NK-92 (cell line): ENCODE data around the gene IFITM5.
"Not testable (repeated sequence)": the region's sequence is repeated elsewhere in the genome, so short reads cannot be mapped to it uniquely, and the experiment has no call there.

Experiments used
- DNase-seq: peaks from one replicate; lab custom pipeline; 2025; ENCODE audit not compliant: unreplicated experiment; lab: John Stamatoyannopoulos, UW

Gene IFITM5

DNA sequence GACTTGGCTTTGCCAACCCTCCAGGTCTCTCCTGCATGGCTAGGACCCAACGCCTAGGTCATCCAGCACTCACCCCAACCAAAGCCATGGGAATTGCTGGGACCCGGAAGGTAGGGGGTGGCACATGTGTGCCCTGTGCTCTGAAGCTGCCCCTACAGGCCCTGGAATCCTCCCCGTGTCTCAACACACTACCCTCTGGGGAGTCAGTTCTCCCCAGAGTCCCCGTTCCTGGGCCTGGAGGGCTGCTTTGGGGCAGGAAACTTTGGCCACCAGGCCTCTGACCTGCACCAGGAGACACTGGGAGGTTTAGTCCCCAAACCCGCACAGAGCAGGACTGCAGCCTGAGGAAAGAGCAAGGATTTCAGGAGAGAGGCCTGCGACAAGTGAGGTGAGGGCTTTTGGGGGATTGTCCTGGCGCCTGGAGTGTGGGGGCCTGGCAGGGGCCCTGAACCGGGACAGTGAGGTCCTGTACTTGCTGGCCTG, 14.0 kb upstream of the IFITM5 start:
- no peak for DNase-seq

DNA sequence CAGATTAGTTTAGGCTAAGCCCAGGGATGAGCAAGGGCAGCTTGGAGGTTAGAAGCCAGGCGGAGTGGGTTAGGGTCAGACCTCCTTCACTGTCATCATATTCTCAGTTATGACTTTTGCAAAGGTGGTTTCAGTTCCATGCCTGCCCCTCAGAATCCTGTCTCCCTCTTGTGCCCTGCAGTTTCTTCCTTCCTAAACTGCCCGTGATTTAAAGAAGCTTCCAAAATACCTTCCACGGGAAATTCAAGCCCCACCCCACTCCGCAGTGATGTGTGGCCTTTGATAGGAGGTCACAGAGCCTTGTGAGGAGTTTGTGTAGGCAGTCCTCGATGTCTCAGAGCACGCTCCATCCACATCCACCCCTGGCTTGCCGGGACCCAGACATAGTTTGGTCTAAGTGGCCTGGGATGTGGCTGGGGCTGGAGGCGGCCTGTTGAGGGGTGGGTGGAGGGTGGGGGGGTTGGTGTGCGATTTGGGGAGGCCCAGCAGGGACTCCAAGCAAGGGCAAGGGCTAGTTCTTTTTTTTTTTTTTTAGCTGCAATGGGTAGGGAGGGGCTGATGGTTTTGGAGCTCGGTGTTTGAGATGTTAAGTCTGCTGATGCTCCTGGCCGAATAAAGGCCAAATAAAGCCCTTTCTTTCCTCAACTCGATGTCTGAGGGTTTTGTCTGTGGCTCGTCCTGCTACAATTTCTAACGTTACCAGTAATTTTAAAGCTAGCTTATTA, 12.9 kb upstream of the IFITM5 start:
- no peak for DNase-seq

DNA sequence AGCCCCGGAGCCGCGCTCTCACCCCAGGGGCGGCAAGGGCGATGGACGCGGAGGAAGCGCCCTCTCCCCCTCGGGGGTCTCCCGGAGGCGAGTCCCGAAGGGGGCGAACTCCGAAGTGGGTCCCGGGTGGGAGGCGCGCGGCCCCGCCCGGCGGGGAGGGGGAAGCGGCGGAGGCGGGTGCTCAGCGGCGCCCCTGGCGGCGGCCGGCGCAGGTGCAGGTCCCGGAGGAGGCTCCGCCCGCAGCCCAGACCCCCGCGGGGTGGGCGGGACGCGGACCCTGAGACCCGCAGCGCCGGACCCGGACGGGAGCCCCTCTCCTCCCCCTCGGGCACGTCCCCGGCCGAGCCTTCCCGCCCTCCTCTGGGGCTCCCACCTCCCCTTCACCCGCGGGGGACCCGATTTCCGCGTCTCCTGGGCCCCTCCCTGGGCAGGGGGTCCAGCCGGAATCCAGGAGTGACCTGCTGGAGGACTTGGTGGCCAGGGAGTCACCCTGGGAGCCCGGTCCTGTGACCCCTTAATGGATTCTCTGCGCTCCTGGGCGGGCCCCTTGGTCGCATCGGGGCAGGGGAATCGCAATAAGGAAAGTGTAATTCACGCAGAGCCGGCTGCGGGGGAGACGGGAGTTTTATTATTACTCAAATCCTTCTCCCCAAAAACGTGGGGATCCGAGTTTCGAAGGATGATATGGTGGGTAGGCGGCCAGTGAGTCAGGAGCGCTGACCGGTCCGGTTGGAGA, 11.9 kb upstream of the IFITM5 start:
- DNase-seq, result not testable (repeated sequence)

DNA sequence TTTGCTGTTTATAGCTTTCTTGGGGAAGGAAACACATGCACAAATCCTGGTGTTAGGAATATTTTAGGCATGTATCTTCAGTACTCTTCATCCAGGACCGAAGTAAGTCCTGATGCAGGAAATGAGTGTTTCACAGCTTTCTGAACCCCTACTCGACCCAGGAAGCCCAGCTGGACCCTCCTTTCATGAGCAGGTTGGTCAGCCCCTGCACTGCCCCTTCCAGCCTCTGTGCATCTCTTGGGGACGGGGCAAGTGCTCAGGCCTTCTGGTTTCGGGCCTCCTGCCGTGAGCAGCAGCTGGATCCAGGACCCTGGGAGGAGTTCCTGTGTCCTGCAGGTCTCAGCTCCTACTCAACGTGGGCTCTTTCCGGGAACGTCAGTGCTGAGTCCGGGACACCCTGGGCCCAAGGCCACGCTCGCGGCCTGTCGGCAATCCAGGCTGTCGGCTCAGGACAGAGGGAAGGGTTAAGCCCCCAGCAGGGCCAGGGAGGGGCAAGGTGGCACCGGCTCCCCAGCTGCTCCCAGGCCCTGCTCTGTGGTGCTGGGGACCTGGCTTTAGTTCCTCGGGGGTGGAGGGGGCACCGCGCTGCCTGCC, 10.8 kb upstream of the IFITM5 start:
- DNase-seq, result not testable (repeated sequence)

DNA sequence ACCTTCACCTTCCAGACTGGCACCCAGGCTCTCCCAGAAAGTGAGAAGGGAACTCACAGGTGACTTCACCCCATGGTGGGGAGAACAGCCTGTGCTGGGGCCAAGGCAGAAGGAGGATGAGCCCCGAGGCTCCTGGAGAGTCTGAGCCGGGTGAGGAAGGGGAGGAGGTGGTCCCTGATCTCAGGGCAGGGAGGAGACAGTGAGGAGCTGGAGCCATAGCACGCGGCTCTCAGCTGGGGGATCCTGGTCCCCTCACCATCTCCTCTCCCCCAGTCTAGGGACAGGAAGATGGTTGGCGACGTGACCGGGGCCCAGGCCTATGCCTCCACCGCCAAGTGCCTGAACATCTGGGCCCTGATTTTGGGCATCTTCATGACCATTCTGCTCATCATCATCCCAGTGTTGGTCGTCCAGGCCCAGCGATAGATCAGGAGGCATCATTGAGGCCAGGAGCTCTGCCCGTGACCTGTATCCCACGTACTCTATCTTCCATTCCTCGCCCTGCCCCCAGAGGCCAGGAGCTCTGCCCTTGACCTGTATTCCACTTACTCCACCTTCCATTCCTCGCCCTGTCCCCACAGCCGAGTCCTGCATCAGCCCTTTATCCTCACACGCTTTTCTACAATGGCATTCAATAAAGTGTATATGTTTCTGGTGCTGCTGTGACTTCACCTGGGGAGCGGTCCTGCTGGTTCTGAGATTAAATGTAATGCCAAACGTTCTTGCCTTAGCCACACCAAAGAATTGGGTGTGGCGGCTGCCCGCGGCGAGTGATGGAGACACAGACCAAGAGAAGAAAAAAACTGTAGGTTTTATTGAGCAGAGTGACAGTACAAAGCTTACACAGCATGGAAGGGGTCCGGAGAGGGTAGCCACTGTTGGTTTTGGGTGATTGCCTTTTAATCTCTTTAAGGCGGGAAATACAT, 9.7 kb upstream of the IFITM5 start:
- DNase-seq, result not testable (repeated sequence)

DNA sequence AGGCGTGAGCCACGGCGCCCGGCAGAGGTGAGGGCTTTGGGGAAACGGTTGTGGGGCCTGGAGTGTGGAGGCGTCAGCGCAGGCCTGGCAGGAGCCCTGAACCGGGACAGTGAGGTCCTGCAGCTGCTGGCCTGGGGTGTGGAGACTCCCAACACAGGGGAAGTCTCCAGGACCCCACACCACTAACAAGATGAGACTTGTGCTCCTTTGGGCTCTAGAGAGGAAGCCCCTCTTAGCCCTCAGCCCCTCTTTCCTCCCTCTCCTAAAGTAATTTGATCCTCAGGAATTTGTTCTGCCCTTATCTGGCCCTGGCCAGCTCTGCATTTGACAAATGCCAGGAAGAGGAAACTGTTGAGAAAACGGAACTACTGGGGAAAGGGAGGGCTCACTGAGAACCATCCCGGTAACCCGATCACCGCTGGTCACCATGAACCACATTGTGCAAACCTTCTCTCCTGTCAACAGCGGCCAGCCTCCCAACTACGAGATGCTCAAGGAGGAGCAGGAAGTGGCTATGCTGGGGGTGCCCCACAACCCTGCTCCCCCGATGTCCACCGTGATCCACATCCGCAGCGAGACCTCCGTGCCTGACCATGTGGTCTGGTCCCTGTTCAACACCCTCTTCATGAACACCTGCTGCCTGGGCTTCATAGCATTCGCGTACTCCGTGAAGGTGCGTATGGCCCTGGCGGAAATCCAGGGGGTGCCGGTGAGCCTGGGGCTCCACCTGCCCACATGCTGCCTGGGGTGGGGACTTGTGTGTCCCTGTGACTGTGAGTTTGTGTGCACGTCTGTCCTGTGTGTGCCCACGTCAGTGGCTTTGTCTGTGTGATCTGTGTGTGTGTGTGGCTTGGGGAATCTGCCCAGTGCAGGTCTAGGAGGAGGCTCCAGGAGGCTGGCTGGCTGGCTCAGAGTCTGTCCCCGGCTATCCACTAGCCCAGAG, 8.7 kb upstream of the IFITM5 start, which contains the start of gene IFITM2:
TSS of gene IFITM2 (plus strand) at position 51 of the 943 bp plus-strand sequence. CDS start at position 428, 377 bp downstream.
- DNase-seq, result not testable (repeated sequence)

DNA sequence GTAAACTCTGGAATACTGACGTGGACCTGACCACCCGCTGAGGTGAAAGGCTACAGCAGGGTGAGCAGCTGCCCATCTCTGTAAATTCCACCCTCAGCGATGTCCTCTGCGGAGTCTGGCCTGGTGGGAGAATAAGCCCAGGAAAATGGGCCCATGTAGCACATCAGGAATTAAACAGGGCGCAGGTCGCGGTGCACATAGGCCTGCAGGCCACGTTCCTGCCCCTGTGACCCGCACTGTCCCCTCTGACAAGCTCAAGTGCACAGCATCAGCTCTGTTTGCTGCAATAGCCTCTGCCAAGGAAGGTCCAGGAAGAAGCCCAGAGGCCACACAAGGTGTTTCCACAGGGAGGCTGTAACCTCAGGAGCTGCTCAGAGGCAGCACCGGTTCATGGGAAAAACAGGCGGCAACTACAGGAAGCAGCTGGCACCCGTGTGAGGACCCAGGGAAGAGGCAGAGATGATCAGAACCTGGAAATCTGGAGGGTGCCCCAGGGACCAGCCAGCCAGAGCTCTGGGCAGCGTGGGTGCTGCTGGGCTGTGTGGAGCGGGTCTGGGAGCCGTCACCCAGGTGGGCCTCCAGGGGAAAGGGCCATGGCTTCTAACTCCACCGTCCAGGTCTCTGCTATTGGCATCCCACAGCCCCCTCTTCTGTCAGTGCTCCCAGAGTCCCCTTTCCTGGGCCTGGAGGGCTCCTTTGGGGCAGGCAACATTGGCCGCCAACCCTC, 7.5 kb upstream of the IFITM5 start:
- DNase-seq, result no peak

DNA sequence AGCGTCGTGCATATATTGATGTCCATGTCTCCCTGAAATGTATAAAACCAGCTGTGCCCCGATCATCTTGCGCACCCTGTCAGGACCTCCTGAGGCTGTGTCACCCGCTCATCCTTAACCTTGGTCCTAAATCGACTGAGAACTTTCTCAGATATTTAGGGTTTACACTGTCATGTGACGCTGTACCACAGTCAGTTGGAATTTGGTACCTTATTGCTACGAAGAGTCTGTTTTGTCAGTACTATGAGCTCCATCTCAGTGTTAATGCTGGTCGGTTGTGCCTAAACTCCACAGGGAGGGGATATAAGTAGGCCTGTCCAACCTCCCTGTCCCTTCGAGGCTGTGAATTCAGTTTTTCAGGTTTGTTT, 6.5 kb upstream of the IFITM5 start:
- DNase-seq, result no peak

DNA sequence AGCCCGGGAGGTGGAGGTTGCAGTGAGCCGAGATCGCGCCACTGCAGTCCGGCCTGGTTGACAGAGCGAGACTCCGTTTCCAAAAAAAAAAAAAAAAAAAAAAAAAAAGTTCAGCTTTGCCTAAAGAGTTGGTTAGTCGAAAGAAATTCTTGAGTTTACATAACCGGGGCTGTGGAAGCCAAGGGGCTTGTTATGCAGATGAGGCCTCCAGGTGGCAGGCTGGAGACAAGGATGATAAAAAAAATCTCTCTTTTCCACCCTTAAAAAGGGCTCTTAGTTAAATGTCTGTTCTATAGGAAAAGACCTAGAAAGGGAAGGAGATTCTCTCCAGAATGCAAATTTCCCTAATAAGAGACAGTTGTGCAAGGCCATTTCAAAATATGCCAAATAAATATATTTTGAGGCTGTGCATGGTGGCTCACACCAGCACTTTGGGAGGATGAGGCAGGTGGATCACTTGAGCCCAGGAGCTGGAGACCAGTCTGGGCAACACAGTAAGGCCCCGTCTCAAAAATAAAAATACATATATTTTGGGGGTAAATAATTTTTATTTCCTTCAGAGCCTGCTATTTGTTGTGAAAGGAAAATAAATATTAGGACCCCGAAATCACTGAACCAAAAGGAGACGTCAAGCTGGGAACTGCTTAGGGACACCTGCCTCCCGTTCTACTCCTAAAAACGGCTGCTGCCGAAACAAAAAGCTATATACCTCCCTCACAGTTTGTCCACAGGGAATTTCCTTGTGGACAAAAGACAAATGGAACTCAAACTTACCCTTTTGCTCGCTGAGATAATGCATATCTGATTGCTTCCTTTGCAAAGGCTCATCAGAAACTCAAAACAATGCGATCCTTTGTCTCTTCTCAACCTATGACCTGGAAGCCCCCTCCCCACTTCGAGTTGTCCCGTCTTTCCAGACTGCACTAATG, 5.9 kb upstream of the IFITM5 start:
- DNase-seq, result no peak

DNA sequence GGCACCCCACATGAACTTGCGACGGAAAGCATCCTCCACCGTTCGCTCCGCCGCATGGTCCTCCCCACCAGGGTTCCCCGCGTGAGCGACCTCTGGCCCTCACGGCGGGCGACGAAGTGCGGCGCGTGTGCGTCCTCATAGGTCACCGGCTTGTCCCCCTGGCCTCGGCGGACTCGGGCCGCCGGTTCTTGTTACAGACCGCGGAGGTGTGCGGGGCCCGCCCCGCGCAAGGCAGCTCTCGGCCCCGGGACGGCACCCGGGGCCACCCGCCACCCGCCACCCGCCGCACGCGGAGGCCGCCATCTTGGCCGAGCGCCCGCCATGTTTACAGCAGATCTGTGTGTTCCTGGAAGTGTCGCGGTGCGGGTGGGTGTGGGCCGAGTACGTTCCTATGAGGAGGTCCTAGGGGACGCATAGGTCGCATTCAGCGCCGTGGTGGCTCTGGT, 4.8 kb upstream of the IFITM5 start:
- no peak for DNase-seq

DNA sequence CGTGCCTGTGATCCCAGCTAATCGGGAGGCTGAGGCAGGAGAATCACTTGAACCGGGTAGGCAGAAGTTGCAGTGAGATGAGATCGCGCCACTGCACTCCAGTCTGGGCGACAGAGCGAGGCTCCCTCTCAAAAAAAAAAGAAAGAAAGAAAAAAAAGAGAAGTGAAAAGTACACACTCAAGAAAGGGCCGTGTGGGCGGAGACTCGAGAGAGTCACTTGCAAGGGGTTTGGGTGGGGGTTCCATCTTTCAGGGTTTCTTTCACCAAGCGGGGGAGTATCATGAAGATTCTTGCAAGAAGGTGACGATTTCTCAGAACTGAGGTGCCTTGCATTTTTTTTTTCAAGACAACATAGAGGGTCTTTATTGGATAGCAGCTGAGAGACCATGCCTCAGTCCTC, 4.0 kb upstream of the IFITM5 start:
- no peak for DNase-seq

DNA sequence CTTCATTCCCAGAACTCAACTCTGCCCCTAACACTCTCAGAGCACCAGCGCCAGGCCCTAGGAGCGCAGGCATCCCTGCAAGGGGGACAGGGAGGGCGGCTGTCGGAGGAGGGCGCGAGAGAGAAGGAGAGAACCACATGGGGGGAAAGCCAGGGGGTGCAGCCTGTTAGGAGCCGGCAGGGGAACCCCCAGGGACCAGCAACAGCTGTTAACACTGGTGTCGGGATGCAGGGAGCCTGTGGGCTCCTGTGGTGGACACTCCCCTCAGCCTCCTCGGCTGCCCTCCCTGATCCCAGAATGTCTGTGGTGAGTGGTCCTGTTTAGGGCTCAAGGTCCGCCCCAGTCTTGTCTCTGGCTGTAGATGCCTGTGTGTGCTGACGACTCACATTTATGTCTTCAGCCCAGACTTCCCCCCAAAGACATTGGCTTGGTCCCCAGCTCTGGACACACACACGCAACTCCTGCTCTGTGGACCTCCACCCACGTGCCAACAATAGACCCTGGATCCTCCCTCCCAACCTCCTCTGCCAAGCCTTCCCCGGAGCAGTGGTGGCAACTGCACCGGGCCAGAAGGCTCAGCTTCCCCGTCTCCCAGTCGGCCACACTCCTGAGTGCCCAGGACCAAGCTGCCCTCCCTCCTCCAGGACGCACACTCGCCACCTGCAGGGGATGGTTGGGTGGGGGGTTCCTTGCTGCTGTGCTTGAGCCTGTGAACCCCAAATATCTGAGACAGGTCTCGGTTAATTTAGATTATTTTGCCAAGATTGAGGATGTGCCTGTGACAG, 817 bp upstream of the IFITM5 start:
- no peak for DNase-seq

DNA sequence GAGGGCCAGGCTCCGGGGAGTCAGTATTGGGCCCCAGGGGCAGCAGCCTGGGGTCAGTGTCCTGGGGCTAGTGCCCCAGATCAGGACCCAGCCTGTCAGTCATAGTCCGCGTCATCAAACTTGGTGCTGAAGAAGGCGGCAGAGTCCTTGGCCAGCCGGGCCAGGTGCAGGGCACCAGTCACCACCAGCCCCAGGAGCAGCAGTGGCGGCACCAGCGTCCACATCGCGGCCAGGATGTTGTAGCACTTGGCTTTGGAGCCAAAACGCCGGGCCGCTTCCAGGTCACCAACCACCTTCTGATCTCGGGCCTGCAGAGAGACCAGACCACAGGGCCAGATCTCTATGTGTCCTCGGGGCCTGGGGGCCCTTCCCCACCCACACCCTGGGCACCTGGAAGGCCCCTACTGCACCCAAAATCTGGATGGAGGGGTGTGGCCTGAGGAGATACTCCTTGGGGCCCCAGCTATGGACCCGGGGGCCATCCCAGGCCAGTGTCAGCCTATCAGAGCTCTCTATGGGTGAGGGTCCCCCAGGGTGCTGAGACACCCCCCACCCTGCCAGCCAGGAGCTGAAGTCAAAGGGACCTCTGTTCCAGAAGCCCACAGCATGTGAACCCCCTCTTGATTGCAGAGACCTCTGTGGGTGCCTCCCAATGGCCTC, 790 bp downstream of the IFITM5 start:
- no peak for DNase-seq

DNA sequence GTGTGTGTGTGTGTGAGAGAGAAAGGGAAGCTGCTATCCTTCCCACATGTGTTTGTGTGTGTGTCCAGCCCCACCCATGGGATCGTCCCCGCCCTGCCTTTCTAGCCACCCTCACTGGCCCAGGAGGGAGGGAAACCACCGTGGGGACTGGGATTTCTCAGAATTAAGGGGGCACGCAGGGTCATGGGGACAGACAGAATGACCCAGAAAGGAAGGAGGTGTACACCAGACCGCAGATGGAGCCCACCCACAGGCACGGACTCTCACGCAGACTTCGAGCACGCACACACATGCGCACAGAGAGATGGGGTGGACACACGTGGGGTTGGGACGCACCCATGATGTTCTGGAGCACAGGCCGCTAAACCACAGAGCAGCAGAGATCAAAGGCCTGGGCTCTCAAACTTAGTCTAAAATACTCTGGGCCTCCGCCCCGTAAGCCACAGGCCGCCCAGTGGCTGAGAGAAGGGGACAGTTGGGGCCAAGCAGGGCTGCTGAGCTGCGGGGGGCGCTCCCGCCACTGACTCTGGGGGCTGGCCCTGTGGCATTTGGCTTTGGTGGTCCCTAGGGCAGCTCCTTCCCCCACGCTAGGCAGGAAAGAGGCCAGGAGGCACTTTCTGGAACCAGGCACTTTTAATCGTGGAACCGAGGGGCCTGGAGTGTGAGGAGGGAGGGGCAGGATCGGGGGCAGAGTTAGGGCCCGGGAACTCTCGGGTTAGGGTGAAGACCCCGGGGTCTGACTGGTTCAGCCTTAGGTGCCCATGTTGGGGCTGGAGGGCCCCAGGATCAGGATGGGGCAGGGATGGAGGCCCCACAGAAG, 1.5 kb downstream of the IFITM5 start:
- DNase-seq, result no peak

DNA sequence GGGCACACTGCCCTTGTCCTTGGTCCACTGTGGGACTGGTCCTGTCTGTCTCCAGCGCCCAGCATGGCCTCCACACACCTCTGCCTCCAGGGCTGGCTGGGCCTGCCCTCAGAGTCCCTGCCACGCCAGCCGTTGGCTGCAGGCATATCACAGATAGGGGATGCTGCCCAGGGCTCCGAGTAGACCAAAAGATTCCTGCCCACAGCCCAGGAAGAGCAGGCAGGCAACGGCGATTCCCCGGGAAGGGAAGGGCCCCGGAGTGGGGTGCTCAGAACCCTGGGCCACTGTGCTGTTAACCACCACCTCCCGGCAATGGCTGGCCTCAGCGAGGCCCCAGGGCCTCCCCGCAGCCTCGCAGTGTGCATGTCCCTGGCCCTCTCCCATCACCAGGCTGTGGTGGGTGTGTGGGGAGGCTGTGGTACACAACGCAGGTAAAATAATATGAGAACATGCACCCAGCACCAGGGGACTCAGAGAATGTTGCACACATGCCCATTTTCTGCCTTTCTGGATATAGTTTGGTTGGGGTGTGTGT, 2.2 kb downstream of the IFITM5 start:
- DNase-seq, result no peak
